HG02763 (cell line): Measurements from ENCODE around the gene CLIP2.
A peak's percentile ranks its signal among the peaks of the same experiment; 100 is the strongest.
"Not testable (repeated sequence)": the region's sequence is repeated elsewhere in the genome, so short reads cannot be mapped to it uniquely, and the experiment has no call there.

Source experiments
- ATAC-seq: cut with Tn5 transposase; IDR thresholded peaks from one replicate; pipeline ENCODE4 v1.9.1; 2021; ENCODE audit warnings: mild to moderate bottlenecking, moderate library complexity; ENCODE audit not compliant: unreplicated experiment

CLIP2 gene

GRCh38 chr7:74289018-74289658 is at the start of gene CLIP2:
Gene CLIP2 (plus strand): TSS chr7:74289407. CDS start chr7:74317547, 28,140 bp downstream.
- ATAC-seq: peak; percentile 52

- no peak for ATAC-seq
Observed at GRCh38 chr7:74240482-74240881, 48.7 kb upstream of the CLIP2 start.

GRCh38 chr7:74242122-74242443 is 47.1 kb upstream of the CLIP2 start:
- no peak for ATAC-seq

- ATAC-seq: no peak
Observed at GRCh38 chr7:74246497-74246896, 42.7 kb upstream of the CLIP2 start.

- ATAC-seq: no peak
Observed at GRCh38 chr7:74248156-74248555, 41.1 kb upstream of the CLIP2 start.

GRCh38 chr7:74249058-74249457 is 40.1 kb upstream of the CLIP2 start:
- ATAC-seq: not testable (repeated sequence)

GRCh38 chr7:74252893-74253292 is 36.3 kb upstream of the CLIP2 start:
- no peak for ATAC-seq

- ATAC-seq: no peak
Observed at GRCh38 chr7:74253331-74253730, 35.9 kb upstream of the CLIP2 start.

GRCh38 chr7:74253835-74254128 is 35.4 kb upstream of the CLIP2 start:
- ATAC-seq: peak; percentile 2

GRCh38 chr7:74254129-74254857 is 34.9 kb upstream of the CLIP2 start, which contains the start of gene RFC2:
Gene RFC2 (minus strand): TSS chr7:74254399. CDS start chr7:74254383, 16 bp downstream.
- ATAC-seq: peak; percentile 91

- ATAC-seq: no peak
Observed at GRCh38 chr7:74254858-74255379, 34.3 kb upstream of the CLIP2 start.

GRCh38 chr7:74255461-74255860 is 33.7 kb upstream of the CLIP2 start:
- not testable (repeated sequence) for ATAC-seq

GRCh38 chr7:74256491-74257408 is 32.5 kb upstream of the CLIP2 start:
- no peak for ATAC-seq

- ATAC-seq: no peak
Observed at GRCh38 chr7:74258639-74259038, 30.6 kb upstream of the CLIP2 start.

- ATAC-seq: no peak
Observed at GRCh38 chr7:74262639-74263398, 26.4 kb upstream of the CLIP2 start.

GRCh38 chr7:74263399-74264120 is 25.6 kb upstream of the CLIP2 start:
- ATAC-seq: no peak

GRCh38 chr7:74266191-74266963 is 22.8 kb upstream of the CLIP2 start:
- no peak for ATAC-seq

GRCh38 chr7:74267756-74268565 is 21.2 kb upstream of the CLIP2 start:
- no peak for ATAC-seq
